Measurements from ENCODE around the gene BRD7.

The BRD7 gene

DNA sequence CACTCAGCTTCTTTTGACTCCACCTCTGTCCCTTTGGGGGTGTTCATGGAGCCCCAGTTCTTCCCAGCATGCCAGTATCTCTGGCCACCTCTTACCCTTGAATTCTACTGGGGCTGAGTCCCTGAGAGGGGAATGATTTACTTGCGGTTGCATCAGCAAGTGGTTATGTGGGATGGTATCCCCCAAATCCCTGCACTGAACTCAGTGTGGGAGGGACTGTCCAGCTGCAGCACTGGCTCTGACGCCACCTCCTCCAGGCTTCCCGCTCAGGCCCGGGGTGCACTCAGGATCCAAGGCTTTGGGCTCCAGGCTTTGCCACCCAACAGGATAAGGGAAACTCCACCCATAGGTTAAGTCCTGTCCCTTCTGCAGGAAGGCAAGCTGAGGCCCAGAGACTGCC lies 21.1 kb upstream of the BRD7 start:
- DNase-seq (ENCODE audit: low read depth): no peak

DNA sequence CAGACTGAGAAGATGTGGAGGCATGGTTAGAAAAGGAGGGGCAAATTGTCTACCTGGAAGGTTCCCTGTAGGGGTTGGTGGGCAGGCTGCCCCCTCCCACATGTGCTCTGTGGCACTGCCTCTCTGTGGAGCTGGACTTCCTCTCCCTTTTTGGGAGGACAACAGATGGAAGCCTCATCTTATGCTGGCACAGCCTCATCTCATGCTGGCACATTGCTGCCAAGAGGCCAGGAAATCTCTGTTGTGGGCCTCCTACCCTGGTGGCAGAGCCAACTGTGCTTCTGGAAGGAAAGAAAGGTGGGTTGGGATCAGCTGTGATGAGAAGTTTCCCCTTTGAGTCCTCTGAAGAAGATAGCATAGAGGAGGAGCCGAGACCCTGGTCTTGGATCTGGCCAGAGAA lies 19.7 kb upstream of the BRD7 start:
- no peak for DNase-seq (ENCODE audit: low read depth)

DNA sequence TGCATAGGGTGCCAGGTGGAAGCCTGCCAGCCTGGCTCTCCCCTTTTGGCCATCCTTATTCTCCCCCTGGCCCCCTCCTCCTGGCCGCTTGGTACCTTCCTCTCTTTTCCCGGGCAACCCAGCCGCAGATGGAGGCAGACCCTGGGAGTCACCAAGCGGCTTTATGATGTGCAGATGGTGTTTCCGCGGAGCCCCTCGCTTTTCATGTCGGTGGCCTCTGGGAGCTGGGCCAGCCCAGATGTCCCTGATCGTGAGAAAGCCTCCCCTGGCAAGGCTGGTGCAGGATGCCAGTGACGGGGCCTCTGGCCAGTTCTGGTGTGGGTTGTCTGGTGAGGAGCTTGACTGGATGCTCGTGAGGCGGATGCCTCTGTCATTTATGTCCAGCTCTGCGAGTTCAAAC lies 18.0 kb upstream of the BRD7 start:
- no peak for DNase-seq (ENCODE audit: low read depth)

DNA sequence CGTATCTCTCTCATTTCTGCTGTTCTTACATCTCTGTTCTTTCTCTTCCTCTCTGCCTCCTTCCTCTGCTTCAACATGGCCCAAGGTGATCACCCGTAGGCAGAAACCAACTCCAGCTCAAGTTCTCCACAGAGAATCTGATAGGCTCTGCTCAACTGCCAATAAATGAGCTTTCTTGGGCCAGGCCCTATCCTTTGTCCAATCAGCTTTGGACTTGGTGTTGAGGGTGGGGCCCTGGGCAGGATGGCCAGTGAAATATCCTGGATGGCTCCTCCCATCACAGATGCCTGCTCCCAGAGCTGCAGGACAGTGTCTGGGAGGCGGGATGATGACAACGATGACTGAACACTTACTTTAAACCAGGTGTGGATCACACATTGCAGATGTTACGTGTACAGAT lies 17.4 kb upstream of the BRD7 start:
- no peak for DNase-seq (ENCODE audit: low read depth)

- no peak for DNase-seq (ENCODE audit: low read depth)
Measured at GRCh38 chr16:50384500-50385135, 15.8 kb upstream of the BRD7 start.

DNA sequence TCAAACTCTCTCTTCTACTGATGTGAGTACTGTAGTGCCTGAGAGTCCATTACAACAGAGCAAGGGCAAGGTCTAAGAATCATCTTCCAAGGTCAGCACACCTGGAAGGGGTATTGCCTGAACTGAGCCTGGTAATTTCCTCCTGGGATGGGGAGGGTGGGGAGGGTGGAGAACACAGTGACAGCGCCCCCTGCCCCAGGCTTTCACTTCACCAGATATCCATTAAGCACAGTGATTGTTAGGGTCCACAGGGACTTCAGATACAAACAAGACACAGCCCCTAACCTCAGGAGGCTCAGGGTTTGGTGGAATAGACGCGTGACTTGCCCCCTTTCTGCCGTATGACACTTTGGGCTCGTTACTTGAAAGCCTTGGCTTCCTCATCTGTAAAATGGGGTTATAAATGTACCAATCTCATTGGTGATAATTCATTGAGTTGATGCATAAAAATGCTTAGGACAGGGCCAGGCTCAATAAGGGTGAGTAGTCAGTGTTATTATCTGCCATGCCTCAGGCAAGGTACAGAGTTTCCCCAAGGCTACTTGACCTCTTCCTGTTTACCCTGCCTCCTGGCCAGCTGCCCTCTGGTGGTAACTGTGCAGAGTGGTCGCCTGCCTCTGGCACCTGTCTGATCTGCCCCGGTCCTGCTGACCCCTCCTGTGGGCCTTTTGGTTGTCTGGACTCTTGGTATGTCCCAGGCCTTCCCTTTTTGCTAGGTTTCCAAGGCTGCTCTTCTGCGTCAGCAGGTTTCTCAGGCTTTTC lies 13.1 kb upstream of the BRD7 start:
- no peak for DNase-seq (ENCODE audit: low read depth)

DNA sequence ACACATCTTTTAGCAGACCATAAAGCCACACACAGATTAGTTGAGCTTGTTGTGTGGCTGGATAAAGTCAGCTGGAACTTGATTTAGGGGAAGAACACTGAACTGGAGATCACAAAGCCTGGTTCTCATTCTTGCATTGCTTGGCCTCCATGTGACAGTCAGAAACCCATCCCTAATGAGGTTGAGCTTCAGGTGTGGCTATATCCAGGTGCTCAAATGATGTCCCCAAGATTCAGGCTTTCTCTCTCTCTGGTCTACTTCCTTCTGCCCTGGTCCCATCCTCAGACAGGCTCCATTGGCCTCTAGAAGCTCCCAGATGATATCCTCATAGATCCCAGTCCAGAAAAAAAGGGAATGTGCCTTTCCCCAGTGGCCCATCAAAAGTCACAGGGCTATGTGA lies 9.6 kb upstream of the BRD7 start:
- no peak for DNase-seq (ENCODE audit: low read depth)

DNA sequence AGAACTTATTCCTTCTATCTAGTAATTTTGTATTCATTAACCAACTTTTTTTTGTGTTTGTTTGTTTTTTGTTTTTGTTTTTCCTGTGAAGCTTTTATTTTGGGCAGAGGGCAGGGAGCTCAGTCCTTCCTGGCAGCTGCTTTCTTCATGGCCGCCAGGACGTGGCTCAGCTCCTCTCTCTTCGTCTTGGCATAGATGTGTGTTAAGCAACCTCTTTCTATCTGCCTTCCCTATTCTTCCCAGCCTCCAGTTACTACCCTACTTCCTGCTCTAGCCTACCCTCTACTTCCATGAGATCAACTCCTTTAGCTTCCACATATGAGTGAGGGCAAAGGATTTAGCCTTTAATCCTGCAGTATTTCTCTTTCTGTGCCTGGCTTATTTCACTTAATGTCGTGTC lies 8.2 kb upstream of the BRD7 start:
- no peak for DNase-seq (ENCODE audit: low read depth)

DNA sequence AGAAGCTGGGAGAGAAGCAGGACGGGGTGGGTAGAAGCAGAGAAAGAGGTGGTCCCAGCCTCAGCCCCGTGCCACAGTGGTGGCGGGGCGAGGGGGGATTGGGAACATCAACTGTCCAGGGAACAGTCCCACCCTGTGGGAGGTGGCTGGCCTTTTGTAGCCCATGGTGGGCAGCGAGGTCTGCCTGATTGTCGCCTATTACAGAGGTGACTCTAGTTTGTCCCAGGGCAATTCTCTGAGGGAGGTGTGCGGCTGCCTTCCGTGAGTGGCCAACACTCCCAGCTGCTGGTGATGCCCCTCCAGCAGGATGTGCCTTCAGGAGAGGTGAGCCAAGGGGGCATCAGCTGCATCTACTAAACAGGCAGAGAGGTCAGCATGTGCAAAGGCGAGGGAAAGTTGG lies 5.0 kb upstream of the BRD7 start:
- DNase-seq (ENCODE audit: low read depth): no peak

DNA sequence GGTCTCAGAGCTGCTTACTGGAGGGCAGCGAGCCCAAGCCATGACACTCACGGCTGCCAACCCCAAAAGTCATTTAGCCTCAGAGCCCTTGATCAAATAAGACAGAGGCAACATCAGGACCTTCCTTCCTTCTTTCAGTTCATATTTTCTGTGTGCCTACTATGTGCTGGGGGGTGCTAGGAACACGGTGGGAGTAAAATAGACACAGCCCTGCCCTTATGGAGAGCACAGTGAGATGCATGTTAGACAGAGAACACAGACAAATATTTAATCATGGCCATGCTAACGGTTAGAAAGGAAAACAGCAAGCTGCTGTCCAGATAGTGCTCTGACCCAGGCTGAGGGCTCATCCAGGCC lies 4.5 kb upstream of the BRD7 start:
- no peak for DNase-seq (ENCODE audit: low read depth)

DNA sequence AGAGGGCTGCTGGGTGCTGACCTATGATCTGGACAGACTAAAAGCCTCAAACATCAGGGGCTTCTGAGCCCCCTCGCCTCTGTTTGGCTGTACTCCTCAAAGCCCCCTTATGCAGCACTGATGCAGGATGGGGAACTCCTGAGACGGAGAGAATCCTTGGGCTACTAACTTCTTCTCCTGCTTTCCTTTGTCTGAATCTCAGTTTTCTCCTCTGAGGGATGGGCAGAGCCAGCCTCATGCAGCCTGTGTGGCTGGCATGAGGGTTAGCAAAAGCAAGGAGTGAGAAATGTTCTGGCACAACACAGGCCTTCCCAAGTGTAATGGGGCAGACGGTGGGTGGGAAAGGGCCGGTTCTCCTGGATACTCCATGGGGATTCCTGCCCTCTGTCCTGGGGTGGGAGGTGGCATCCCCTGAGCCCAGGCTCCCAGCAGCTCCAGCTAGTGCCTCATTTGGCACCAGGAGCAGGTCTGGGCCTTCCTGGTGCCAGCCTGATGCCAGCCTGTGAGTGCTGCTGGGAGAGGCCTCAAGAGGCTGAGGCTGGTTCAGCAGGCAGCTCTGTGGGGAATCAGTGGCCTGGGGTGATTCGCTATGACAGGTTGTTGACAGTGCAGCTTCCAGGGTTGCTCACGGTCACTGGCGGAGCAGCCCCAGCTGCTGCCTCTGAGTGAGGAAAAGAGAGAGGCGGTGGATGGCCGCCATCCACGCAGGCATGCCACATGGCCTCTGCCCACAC lies 4.0 kb upstream of the BRD7 start:
- no peak for DNase-seq (ENCODE audit: low read depth)

- no peak for DNase-seq (ENCODE audit: low read depth)
Measured at GRCh38 chr16:50371936-50372595, 3.3 kb upstream of the BRD7 start.

DNA sequence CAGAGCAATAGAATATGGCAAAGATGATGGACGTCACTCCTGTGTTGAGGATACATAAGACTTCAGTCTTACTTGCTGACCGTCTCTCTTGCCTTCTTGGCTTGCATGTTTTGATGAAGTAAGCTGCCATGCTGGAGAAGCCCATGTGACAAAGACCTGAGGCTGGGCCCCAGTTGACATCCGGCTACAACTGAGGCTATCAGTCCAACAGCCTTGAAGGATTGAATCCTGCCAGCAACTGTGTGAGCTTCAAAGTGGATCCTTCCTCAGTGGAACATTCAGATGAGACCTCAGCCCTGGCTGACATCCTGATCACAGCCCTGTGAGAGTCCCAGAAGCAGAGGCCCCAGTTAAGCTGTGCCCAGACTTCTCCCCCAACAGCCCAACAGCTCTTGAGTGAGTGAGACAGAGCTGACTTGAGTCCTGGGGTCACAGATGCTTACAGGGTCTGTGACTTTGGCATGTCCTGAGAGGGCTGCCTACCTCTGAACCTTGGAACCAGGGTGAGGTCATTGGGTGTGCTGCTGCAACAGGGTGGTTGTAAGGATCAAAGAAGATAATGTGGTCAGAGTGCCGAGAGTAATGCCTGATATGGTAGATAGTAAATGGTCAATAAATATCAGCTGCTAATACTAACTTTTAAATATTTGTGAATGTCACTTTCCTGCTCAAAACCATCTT lies 2.4 kb upstream of the BRD7 start:
- DNase-seq (ENCODE audit: low read depth): no peak

GRCh38 chr16:50369133-50369804 lies 481 bp upstream of the BRD7 start:
- DNase-seq (ENCODE audit: low read depth): no peak

DNA sequence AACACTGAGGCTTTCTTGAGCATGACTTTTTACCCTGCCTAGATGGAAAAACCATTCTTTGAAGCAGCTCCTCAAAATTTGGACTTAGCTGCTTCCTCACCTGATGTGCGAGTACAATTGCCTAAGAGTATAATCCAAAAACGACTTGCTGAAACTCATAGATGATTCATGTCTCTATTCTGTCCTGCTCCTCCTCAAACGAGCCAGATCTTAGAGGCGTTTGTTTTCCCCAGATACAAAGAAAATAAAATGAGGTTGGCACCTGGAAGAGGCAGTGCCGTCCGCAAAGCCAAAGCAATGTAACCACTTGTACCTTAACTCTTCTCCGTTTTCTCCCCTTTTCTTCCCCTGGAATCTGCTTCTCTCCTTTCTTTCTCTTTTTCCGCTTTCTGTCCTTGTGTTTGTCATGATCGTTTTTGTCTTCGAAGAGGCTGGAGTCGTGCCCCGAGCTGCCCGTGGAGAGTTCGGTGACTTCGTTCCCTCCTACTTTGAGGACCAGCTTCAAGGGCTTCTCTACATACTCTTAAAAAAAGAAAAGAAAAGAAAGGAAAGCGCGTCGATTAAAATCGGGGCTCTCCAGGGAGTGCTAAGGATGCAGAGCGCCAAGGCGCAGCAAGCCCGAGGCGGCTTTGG lies 895 bp downstream of the BRD7 start:
- DNase-seq (ENCODE audit: low read depth): no peak

DNA sequence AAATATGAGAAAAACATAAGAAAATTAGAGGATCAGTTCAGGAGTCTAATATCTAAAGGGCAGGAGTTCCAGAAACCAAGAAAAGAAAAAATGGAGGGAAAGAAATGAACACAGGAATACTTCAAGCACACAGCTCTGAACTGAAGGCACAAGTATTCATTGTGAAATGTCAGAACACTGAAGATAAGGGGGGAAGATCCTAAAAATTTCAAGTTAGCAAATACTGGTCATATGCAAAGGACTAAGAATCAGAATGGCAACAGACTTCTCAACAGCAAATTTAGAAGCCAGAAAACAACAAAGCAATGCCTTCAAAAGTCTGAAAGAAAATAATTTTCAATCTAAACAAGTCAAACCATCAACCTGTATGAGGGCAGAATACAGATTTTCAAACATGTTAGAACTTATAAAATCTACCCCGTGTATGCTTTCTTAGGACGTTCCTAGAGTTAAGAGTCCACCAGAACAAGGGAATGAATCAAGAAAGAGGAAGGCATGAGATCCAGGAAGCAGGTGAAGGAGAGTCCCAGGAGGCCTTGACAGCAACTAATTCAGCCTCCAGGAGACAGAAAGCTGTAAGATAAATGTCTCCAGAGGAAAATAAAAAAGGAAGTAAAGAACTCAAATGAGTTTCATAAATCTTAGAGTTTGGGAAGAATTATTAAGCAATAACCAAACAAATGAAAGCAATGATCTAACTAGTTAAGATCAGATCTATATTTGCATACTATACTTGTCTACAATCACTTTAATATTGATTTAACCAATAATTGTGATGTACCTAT lies 2.8 kb downstream of the BRD7 start:
- no peak for DNase-seq (ENCODE audit: low read depth)

DNA sequence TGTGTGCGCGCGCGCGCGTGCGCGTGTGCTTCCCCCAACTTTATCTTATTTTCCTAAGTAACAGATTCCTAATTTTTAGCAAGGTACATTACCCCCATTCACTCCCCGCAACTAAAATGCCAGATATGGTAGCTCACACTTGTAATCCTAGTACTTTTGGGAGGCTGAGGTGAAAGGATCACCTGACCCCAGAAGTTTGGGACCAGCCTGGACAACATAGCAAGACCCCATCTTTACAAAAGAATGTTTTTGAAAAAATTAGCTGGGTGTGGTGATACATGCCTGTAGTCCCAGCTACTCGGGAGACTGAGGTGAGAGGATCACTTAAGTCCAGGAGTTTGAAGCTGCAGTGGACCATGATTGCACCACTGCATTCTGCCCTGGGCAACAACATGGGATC lies 5.1 kb downstream of the BRD7 start:
- DNase-seq (ENCODE audit: low read depth): no peak

DNA sequence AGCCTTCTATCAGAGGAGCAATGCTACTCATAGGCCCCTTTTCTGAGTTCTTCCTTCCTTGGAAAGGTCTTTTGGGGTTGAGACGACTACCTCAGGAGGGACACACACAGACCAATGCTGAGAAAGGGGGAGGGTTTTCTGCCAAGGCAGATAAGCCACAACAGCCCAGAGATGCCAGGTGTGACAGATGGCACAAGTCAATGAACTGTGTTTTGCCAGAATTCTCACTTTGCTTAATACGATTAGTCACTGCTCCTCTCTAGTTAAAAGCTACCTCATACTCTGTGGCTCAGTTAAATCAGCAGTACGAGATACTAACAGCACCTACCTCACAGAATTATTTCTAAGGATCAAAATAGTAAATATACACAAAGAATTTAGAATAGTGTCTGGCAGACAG lies 8.0 kb downstream of the BRD7 start:
- DNase-seq (ENCODE audit: low read depth): no peak

DNA sequence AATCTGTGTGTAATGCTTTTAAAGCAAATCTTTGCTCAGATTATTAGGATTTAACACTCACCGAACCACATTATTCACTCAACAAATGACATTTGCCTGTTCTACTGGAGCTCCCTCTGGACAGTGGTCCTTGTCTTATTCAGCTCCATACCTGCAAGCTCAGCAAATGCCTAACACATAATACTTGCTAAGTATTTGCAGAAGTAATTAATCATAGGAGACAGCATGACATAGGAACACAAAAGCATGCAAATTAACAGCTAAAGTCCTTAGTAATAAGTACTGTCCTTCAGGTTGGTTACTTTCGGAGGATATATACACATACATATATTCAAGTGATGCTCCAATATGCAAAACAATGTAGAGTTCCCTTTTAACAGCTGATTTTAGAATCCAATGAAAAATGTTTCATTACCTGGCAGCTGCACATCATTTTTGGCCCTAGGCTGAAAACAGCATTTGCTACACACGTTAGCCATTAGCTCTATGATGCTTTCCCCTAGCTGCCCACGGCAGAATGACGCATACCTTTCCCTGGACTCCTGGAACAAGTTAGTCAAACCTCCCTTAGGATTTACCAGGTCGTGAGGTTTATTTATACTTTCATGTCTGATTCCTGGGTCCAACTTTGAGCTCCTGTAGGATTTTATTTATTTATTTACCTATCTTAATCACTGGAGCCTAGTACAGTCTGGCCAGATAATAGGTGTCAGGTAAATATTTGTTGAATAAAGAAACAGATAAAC lies 8.6 kb downstream of the BRD7 start:
- DNase-seq (ENCODE audit: low read depth): no peak

DNA sequence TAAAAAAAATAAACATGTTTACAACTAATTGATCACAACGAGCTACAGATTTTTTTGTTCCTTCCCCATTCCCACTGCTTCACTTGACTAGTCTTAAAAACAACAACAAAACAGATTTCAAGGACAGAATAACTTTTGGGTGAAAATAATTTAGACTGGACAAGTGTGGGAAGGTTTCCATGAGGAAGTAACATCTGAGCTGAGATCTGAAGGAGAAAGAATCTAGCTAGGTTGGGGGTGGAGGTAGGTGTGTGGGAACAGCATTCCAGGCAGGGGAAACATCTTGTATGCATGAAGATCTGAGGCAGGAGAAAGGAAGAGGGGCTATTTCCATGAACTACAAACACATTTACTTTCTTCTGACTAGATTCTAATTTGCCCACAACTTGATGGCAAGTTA lies 9.2 kb downstream of the BRD7 start:
- no peak for DNase-seq (ENCODE audit: low read depth)

All from activated T-cell treated with anti-CD3 and anti-CD28 coated beads for 48 hours (primary cell).